GM18867 (cell line): ENCODE results near the gene DTX3.
A peak's percentile ranks its signal among the peaks of the same experiment; 100 is the strongest.
"Not testable (repeated sequence)": the region's sequence is repeated elsewhere in the genome, so short reads cannot be mapped to it uniquely, and the experiment has no call there.

ENCODE experiments used
- ATAC-seq: cut with Tn5 transposase; IDR thresholded peaks from one replicate; pipeline ENCODE4 v1.9.1; 2021; ENCODE audit warnings: mild to moderate bottlenecking, moderate library complexity; ENCODE audit not compliant: unreplicated experiment

The DTX3 gene

DNA sequence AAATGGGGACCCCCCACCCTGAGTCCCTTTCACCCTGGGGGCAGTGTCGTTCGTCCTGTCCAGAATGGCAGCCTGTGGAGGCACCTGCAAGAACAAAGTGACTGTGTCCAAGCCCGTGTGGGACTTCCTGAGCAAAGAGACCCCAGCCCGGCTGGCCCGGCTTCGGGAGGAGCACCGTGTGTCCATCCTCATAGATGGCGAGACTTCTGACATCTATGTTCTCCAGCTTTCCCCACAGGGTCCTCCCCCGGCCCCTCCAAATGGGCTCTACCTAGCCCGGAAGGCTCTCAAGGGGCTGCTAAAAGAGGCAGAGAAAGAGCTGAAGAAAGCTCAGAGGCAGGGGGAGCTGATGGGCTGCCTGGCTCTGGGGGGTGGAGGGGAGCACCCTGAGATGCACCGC, 2.2 kb downstream of the DTX3 start:
- ATAC-seq, result no peak

DNA sequence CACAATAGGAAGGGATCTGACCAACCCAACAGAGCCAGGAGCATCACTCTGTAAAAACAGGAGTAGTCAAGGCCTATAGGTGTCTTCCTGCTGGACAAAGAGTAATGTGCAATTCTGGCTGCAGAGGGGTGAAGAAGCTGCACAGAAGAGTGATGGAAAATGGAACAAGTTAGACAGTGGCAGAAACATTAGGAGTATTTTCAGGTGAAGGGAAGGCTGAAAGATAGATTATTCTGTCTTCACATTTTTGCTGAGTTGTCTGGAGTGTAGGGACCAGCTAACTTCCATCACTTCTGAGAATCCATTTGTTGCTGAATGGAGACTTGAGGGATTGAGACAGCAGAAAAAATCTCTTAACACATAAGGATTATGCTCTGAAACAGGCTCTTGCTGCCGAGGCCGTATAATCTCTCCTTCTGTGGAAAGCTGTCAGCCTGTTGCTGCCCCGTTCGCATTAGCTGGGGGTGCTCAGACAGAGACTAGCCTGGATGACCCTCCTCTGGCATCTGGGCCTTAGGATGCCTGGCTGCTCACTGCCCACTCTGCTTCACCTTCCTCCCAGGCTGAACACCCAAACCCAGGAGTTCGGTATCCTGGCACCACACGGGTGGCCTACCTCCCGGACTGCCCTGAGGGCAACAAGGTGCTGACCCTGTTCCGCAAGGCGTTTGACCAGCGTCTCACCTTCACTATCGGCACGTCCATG, 3.5 kb downstream of the DTX3 start:
- ATAC-seq, result no peak

DNA sequence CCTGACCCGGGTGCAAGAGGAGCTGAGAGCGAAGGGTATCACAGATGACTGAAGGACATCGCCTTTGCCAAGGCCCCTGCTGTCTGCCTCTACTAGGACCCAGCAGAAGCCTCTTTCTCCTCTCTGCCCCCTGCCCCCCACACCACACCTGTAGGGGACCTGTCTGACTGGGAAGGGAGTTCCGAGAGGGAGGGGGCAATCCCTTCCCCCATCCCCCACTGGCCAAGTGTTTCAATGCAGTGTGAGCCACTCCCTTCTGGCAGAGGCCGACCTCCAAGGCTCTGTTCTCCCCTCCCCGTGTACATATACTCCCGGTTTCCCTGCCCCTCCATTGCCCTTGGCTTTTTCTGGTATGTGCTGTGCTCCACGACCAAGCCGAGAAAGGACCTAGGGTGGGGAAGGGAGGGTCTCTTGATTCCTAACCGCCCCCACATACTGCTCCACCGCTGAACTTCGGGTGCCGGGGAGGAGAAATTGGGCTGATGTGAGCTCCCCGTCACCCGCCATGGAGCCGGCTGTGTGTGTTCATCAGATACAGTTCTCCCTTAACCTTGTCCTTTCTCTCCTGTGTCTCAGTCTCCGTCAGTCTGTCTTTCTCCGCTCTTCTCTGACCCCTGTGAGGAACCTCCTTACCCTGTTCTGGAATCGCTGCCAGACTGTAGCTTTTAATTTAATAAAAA, 4.6 kb downstream of the DTX3 start:
- no peak for ATAC-seq

DNA sequence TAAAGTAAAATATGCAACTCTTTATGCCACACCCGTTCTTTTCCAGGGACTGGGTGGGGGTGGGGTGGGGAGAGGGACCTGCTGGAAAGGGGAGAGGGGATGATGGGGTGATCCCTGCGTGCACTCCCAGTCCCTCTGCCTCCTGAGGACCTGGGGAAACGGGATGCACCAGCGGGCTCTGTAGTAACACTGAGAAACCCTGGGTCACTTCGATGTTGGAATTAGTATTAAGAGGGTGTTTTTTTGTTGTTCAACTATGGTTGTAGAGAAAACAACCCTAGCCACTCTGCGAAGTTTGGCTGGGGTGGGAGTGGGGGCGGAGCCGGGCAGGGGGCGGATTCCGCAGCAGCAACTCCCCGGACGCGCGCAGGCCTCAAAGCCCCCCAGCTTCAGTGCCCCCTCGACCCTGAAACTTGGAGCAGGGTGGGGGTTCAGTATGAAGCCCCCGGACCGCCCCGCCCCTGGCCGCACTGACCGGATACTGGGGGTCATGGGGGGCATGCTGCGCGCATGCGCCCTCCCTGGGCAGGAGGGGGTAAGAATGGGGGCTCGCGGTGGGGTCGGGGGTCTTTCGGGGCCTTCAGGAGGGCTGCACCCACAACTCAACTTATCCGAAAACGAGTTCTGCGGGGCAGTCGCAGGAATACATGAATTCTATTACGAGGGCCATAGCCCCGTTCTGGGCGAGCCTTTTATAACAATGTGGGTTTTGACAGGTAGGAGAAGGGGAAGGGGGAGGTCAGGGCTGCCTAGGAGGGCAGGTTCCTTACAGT, 5.3 kb downstream of the DTX3 start:
- no peak for ATAC-seq

DNA sequence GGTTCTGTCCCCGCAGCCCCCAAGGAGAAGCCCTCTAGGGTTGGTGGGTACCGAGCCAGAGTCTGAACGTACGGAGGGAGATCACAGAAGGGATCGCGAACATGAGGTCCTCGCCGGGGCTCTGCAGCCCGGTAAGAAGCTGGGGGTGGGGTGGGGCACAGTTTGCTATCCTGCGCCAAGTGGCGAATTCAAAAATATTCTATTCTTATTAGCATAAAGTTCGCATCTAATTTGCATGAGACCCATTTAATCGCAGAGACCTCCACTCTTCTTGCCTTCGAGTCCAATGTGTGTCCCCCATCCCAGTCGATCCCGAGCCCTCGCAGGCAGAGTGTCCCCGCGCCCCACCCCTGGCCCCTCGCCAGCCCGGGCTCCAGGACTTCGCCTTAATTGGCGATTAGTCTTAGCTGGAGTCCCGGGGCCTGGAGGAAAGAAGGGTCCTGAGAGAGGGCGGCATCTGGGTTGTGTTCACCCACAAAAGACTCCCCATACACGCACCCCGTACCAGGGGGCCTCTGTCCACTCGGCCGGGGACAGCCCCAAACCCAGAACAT, 6.0 kb downstream of the DTX3 start:
- no peak for ATAC-seq

DNA sequence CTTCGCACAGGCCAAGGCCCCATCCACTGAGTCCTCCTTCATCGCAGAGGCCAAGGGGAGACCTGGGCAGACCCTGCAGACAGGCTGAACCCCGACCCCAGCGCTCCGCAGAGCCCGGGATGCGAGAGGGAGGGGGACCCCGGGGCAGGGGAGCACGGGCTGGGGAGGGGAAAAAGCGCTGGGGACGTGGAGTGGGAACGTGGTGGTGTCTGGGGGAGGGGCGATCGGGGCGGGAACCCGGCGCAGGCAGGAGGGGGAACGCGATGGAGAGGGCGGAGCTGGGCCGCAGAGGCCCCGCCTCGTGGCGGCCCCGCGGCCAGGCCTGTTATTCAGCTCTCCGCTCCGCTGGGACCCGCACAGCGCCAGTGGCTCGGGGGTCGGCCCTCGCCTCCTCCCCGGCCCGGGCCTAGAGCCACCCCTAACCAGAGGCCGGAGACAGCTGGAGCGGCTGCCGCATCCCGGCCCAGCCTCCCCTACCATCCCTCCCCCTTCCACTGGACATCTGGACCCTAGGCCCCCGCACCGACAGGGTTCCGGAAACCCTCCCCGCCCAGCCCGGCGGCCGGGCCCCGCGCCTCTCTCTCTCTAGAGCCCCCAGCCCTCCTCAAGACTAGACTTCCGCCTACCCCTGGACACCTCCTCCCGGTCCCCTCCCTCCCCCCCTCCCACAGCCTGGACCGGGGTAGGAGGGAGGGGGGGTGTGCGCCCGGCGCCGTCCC, 6.6 kb downstream of the DTX3 start, which contains the start of gene ARHGEF25:
Gene ARHGEF25, plus strand, starts transcription at position 328 of the 719 bp plus-strand sequence. CDS start 460 bp downstream, outside the sequence.
- ATAC-seq, result peak; percentile 50

DNA sequence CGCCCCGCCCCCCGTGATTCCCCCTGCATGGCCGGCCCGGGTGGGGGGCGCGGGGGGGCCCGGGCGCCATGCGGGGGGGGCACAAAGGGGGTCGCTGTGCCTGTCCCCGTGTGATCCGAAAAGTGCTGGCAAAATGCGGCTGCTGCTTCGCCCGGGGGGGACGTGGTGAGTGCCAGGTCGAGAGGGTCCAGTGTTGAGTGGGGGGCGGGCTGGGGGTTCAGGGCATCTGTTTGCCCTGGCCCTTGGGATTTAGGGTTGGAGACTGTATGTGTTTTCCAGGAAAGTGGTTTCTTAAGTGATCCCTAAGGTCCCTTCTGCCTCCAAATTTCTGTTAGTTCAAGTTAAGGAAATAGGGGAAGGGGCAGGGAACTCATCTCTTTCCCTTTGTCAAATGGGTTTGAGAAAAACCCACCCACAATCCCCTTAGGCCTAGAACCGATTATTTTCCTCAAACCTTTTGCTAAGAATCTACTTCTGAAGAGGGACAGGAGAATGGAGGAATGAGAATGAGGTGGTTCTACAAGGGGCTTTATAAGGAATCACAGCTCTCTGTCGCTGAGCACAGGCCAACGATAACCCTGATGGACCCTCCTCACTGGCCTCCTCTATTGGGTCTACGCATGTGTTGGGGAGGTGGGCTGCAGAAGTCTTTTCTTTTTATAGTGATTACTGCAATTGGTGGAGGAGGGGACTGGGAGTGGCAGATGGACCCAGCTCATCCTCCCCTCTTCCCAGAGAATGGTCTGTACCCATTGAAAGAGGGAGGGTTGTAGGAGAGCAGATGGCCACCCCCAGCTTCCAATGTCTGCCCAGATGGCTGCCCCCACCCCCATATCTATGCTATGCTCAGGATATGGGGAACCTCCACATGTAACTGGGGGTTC, 7.4 kb downstream of the DTX3 start:
- ATAC-seq, result no peak

DNA sequence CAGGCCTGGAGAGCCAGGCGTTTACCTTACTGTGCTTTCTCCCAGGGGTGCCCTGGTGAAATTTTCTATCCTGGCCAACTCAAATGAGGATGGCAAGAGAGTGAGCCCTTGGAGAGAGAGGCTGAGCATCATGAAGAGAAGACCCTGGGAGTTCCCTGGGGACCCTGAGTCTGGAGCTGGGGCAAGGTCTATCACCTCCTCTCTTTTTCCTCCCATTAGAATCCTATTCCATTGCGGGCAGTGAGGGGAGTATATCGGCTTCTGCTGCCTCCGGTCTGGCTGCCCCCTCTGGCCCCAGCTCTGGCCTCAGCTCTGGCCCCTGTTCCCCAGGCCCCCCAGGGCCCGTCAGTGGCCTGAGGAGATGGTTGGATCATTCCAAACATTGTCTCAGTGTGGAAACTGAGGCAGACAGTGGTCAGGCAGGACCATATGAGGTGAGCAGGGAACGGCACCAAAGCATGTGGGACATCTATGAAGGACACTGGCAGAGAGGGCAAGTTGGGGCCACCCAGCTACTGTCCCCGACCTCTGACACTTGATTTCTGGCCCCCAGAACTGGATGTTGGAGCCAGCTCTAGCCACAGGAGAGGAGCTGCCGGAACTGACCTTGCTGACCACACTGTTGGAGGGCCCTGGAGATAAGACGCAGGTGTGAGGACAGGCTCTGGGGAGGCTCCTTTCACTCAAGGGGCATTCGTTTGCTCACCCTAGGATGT, 8.2 kb downstream of the DTX3 start:
- no peak for ATAC-seq

DNA sequence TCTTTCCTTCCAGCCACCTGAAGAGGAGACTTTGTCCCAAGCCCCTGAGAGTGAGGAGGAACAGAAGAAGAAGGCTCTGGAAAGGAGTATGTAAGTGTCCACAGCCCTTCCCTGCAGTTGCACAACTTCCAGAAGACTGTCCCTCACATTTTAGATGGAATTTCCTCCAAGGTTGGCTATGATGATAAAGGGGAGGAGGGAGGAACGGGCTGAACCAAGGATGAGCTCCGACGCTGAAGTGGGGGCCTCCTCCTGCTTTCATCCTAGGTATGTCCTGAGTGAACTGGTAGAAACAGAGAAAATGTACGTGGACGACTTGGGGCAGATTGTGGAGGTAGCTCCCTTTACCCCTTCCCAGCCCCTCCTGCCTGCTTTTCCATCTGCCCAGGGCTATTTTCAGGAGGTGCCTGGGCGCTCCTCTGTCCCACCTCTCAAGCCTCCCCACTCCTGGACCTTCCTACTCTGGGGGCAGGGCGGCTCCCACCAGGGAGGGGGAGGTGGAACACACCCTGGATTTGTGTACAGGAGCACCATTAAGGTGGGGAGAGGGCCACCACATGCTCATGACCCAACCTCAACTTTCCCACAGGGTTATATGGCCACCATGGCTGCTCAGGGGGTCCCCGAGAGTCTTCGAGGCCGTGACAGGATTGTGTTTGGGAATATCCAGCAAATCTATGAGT, 8.9 kb downstream of the DTX3 start:
- ATAC-seq, result no peak

DNA sequence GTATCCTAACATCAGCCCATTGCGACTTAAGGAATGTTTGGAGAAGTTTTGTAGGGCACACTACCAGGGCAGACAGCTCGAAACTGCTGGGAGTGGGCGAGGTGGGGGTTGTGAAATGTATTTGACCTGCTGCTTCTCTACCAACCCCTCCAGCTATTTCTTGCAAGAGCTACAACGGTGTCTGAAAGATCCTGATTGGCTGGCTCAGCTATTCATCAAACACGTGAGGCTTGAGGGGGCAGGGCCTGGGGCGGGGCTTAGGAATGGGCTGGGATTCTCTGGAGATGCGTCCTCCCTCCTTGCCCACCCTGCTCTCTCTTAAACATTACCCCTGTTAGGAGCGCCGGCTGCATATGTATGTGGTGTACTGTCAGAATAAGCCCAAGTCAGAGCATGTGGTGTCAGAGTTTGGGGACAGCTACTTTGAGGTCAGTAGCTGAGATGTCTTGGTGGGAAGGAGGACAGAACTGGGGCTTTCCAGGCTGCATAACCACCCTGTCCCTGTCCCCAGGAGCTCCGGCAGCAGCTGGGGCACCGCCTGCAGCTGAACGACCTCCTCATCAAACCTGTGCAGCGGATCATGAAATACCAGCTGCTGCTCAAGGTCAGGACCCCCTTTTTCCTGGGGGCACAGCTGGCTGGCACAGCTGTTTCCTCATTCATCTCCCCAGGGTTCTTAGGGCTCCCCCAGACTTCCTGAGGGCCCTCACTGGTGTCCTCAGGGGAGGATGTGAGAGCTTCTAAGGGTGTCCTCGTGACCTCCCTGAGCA, 9.7 kb downstream of the DTX3 start:
- ATAC-seq, result peak; percentile 66

DNA sequence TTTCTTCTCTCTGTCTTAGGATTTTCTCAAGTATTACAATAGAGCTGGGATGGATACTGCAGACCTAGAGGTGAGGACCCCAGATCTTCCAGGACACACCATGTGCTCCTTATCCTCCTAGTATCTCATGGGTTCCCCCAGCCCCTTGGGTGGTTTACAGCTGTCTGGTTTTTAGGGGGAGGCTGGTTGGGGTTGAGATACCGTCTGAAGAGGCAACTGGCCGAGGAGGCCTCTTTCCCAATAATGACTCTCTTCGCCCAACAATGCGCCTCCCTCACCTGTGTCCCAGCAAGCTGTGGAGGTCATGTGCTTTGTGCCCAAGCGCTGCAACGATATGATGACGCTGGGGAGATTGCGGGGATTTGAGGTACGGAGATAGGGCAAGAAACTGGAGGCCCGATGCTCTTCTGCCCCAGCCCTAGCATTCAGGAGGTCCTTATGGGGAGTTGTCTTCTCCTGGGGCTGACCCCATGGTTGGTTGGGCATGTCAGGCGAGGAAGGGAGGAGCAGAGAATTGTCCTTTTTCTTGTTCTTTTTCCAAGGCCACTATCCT, 10.4 kb downstream of the DTX3 start:
- no peak for ATAC-seq

DNA sequence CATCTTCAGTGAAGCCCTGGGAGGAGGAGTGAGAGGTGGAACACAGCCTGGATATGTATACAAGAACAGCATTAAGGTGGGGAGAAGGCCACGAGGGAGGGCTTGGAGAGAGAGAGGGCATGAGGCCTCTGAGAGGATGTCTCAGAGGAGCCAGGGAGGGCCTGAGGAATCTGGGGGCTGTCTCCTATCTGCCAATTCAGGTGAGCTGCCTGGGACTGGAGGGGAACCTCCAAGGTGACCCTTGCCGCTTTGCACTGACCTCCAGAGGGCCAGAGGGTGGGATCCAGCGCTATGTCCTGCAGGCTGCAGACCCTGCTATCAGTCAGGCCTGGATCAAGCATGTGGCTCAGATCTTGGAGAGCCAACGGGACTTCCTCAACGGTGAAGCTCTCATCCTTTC, 11.0 kb downstream of the DTX3 start:
- no peak for ATAC-seq

DNA sequence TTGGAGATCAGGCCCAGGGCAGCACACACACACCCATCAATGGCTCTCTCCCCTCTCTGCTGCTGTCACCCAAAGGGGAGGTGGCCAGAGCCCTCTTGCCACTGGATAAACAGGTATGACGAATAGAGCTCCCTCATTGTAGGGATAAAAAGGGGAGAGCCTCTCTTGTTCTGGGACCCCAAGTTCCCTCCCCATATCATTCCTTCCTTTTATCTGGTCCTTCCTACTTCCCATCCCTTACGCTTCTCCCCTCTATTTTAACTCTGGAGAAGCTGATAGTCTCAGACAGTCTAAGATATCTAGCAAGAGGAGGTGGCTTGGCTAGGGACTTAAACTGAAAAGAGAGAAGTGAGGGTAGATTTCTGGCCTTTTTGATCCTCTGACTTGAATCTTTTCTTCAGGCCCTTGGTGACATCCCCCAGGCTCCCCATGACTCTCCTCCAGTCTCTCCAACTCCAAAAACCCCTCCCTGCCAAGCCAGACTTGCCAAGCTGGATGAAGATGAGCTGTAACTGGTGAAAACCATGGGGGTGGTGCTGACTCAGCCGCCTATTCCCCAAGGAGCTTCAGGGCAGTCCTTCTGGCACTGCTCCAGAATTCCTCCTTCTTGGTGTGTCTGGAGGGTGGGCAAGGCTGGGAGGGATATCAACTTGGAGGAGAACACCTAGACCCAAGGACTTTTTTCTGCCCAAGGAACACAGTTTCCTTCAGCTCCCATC, 11.9 kb downstream of the DTX3 start:
- ATAC-seq, result no peak

DNA sequence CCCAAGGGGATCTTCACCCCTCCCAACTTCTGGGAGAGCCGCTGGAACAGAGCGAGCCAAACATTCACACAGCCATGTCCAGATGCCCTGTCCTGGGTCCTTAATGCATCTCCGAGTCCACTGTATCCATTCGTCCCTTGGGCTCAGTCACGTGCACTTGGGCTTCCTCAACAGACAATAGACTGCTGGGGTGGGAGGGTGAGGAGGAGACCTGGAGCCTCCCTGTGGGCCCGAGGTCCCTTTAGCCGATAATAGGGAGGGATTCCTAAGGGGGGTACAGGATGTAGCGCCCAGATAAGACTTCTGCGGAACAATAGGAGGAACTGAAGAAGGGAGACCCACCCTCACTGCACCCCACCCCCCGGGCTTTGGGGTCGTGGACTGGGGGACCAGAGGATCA, 13.3 kb downstream of the DTX3 start:
- ATAC-seq, result no peak

DNA sequence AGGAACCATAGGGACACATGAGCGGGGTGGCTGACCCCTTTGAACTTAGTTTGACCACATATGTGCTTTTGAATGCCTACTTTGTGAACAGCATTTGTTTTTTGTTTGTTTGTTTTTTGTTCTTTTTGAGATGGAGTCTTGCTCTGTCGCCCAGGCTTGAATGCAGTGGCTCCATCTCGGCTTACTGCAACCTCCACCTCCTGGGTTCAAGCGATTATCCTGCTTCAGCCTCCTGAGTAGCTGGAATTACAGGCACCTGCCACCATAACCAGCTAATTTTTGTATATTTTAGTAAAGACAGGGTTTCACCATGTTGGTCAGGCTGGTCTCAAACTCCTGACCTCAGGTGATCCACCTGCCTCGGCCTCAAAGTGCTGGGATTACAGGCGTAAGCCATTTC, 13.8 kb downstream of the DTX3 start:
- ATAC-seq, result not testable (repeated sequence)

DNA sequence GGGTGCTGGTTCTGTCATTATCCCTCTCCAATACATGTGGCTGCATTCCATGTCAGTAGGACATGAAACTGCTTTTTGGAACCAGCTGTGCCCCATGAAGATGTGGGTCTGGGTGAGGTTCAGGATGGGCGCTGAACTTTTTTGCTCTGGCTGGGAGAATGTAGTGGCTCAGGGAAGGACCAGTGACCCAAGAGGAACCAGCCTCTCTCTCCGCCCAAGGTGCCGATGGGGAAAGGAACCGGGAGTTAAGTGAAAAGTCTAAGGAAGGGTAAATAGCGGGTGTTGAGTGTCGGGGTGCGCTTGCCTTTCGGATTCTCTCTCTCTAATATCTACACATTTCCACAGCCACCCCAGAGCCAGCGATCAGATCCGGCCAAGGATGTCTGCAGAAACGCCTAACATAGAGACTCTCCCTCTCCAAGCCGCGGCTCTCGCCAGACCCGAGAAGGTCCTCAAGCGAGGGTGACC, 14.4 kb downstream of the DTX3 start:
- no peak for ATAC-seq
